OCI-LY1 (cell line): ENCODE data around the gene UROC1.

ENCODE experiments used
- H2AFZ ChIP-seq: fragments of 200-600 bp; sonication (generic), shearing (Covaris generic); 2 replicates; pipeline ENCODE4 v1.6.0; 2014; ENCODE audit warnings: antibody characterized with exemption, mild to moderate bottlenecking, low read length
- H3F3A ChIP-seq: fragments of 200-600 bp; sonication (generic), shearing (Covaris generic); 2 replicates; pipeline ENCODE4 v1.6.0; 2014; ENCODE audit warnings: mild to moderate bottlenecking, antibody characterized with exemption, low read length, moderate library complexity; ENCODE audit not compliant: insufficient read depth
- H3K27ac ChIP-seq: fragments of 200-600 bp; sonication (generic); 2 replicates; pipeline ENCODE4 v1.5.1; 2014; ENCODE audit warnings: low read length, mixed run types, mild to moderate bottlenecking, low read depth; ENCODE audit not compliant: poor library complexity, severe bottlenecking
- H3K27me3 ChIP-seq: fragments of 200-600 bp; sonication (generic); 2 replicates; pipeline ENCODE4 v1.6.0; 2014; ENCODE audit warnings: antibody characterized with exemption, mild to moderate bottlenecking, low read length, moderate library complexity; ENCODE audit not compliant: insufficient read depth
- H3K36me3 ChIP-seq: fragments of 200-600 bp; sonication (generic); 2 replicates; pipeline ENCODE4 v1.6.1; 2014; ENCODE audit warnings: mild to moderate bottlenecking, antibody characterized with exemption, low read length, moderate library complexity, mixed read lengths; ENCODE audit not compliant: insufficient read depth
- H3K4me1 ChIP-seq: fragments of 200-600 bp; sonication (generic); 2 replicates; pipeline ENCODE4 v1.5.1; 2014; ENCODE audit warnings: mild to moderate bottlenecking, low read length, moderate library complexity; ENCODE audit not compliant: insufficient read depth, severe bottlenecking
- H3K4me2 ChIP-seq: fragments of 200-600 bp; sonication (generic), shearing (Covaris generic); 2 replicates; pipeline ENCODE4 v1.6.1; 2014; ENCODE audit warnings: low read length
- H3K4me3 ChIP-seq: fragments of 200-600 bp; sonication (generic); 2 replicates; pipeline ENCODE4 v1.5.1; 2014; ENCODE audit warnings: low read length, low read depth, mild to moderate bottlenecking, mixed read lengths; ENCODE audit not compliant: poor library complexity, severe bottlenecking
- H3K79me2 ChIP-seq: fragments of 200-600 bp; shearing (Covaris generic); 2 replicates; pipeline ENCODE4 v1.6.1; 2016; ENCODE audit warnings: mixed run types, low read length, mixed read lengths; ENCODE audit not compliant: insufficient read depth
- H3K9ac ChIP-seq: fragments of 200-600 bp; sonication (generic), shearing (Covaris generic); 2 replicates; pipeline ENCODE4 v1.6.1; 2014; ENCODE audit warnings: mild to moderate bottlenecking, low read length, mixed read lengths
- H3K9me2 ChIP-seq: fragments of 200-600 bp; sonication (generic), shearing (Covaris generic); 2 replicates; pipeline ENCODE4 v1.6.1; 2014; ENCODE audit warnings: low read depth, mild to moderate bottlenecking, low read length, mixed read lengths
- H3K9me3 ChIP-seq: fragments of 200-600 bp; shearing (Covaris generic); 2 replicates; pipeline ENCODE4 v1.6.1; 2014; ENCODE audit warnings: low read length, mixed read lengths
- H4K20me1 ChIP-seq: fragments of 200-600 bp; sonication (generic), shearing (Covaris generic); 2 replicates; pipeline ENCODE4 v1.6.0; 2016; ENCODE audit warnings: mild to moderate bottlenecking, low read length; ENCODE audit not compliant: insufficient read depth
- EZH2 ChIP-seq: fragments of 200-600 bp; sonication (generic), shearing (Covaris generic); IDR thresholded peaks from 2 replicates; pipeline ENCODE4 v1.8.0; 2017; ENCODE audit warnings: borderline replicate concordance, mixed run types, mild to moderate bottlenecking, antibody characterized with exemption, low read length, moderate library complexity, mixed read lengths
- TF ChIP-seq, protein P1 (sequence below): fragments of 200-600 bp; sonication (generic), shearing (Covaris generic); IDR thresholded peaks from 2 replicates; pipeline ENCODE4 v1.5.1; 2017; ENCODE audit warnings: mild to moderate bottlenecking, antibody characterized with exemption, low read length, moderate library complexity, mixed read lengths

The UROC1 gene

DNA sequence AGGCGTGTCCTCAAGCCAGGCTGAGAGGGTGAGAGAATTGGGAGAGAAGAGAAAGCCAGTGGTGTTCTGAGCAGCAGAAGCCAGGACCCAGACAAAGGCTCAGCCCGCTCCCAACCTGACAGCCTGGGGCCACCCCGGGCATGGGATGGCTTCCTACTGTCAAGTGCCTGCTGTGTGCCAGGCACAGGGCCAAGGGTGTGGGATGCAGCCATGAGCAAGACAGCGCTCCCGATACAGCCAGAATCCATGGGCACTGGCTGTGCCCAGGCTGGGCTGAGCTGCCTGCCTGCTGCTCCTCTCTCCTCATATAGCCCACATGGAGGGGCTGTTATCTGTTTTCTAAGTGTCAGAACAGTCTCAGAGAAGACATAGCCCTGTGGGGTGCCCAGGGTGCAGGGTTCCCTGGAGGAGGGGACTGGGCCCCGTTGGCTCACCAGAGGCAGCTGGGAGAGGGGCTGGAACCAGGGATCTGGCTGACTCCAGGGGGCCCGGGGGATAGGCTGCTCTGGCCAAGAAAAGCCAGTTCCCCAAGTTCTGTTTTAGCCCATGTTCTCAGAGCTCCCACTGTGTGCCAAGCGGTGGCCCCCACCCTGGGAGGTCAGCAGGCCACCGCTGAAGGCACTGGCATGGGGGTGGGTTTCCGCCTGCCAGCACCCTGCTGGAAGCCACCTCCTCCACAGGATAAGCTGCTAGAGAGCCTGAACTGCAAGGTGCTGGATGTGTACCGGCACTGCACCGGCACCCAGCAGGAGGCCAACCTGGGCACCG lies 83.9 kb downstream of the UROC1 start:
- Histone ChIP-seq H3K79me2 (no peaks in the 10 kb centered on the region), H3K4me3 (no peak overlapping the region), H3K9me2 (no peaks in the 10 kb centered on the region), H3K9me3 (no peaks in the 10 kb centered on the region), H3K36me3 (peaks cover 7% of the 10 kb centered on the region; the same call in 1 of the 2 replicates), H3F3A (no peaks in the 10 kb centered on the region), H2AFZ (no peak overlapping the region), H3K4me1 (no peaks in the 10 kb centered on the region), H3K27ac (no peak overlapping the region), H3K9ac (no peak overlapping the region), H4K20me1 (no peaks in the 10 kb centered on the region), H3K27me3 (no peaks in the 10 kb centered on the region), H3K4me2 (no peak overlapping the region)
- TF ChIP-seq, protein P1, sequence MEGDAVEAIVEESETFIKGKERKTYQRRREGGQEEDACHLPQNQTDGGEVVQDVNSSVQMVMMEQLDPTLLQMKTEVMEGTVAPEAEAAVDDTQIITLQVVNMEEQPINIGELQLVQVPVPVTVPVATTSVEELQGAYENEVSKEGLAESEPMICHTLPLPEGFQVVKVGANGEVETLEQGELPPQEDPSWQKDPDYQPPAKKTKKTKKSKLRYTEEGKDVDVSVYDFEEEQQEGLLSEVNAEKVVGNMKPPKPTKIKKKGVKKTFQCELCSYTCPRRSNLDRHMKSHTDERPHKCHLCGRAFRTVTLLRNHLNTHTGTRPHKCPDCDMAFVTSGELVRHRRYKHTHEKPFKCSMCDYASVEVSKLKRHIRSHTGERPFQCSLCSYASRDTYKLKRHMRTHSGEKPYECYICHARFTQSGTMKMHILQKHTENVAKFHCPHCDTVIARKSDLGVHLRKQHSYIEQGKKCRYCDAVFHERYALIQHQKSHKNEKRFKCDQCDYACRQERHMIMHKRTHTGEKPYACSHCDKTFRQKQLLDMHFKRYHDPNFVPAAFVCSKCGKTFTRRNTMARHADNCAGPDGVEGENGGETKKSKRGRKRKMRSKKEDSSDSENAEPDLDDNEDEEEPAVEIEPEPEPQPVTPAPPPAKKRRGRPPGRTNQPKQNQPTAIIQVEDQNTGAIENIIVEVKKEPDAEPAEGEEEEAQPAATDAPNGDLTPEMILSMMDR = no peak

DNA sequence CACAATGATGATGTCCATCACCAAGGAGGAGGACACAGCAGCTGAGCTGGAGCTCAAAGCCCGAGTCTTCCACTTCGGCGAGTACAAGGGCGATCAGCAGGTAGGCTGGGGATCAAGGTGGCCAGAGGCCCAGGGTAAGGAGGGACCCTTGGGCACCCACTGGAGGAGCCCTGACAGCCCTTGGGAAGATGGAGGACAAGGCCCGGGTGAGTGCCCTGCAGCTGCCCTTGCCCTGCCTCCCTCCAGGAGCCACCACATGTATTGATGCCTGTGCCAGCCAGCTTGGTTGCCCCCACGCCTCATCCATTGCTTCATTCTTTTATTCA lies 84.5 kb downstream of the UROC1 start:
- TF ChIP-seq, protein P1 = no peak
- TF ChIP-seq EZH2 = no peak
- no peak overlapping the region for H3K4me2 ChIP-seq
- no peak overlapping the region for H2AFZ ChIP-seq
- H3K27ac ChIP-seq = no peak overlapping the region
- no peak overlapping the region for H3K4me3 ChIP-seq
- H3F3A ChIP-seq = no peaks in the 10 kb centered on the region
- H3K79me2 ChIP-seq = no peaks in the 10 kb centered on the region
- H3K9ac ChIP-seq = no peak overlapping the region
- no peaks in the 10 kb centered on the region for H3K9me2 ChIP-seq
- peaks cover 5% of the 10 kb centered on the region; the same call in 1 of the 2 replicates for H3K36me3 ChIP-seq
- no peaks in the 10 kb centered on the region for H3K9me3 ChIP-seq
- H4K20me1 ChIP-seq = no peaks in the 10 kb centered on the region
- no peaks in the 10 kb centered on the region for H3K27me3 ChIP-seq
- no peaks in the 10 kb centered on the region for H3K4me1 ChIP-seq

DNA sequence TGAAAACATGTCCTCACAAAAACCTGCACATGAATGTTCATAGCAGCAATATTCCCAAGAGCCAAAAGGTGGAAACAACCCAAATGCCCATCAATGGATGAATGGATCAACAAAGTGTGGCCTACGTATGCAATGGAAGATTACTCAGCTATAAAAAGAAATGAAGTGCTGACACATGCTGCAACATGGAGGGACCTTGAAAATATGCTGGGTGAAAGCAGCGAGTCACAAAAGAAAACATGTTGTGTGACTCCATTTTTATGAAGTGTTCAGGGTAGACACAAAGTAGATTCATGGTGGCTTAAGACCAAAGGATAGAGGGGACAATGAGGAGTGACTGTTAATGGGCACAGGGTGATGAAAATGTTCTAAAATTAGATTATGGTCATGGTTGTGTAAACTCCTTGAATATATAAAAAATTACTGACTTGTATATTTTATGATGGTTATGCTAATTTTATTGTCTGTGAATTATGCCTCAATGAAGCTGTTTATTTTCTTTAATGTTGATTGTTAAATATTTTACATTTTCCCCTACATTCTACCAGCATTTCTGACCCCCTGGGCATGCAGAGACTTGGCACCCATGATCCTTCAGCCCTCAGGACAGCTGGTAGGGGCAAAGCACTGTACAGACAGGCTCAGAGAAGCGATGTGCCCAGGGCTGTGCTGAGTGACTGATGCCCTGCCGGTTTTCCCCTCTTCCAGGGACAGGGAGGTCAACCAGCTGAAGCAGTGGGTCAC lies 85.0 kb downstream of the UROC1 start:
- Histone ChIP-seq H3K79me2 (no peaks in the 10 kb centered on the region), H3K27me3 (no peaks in the 10 kb centered on the region), H3F3A (no peaks in the 10 kb centered on the region), H2AFZ (no peak overlapping the region), H4K20me1 (no peaks in the 10 kb centered on the region), H3K9me2 (no peaks in the 10 kb centered on the region), H3K4me1 (no peaks in the 10 kb centered on the region), H3K36me3 (no peaks in the 10 kb centered on the region), H3K27ac (no peak overlapping the region), H3K4me2 (no peak overlapping the region), H3K4me3 (no peak overlapping the region), H3K9ac (no peak overlapping the region), H3K9me3 (no peaks in the 10 kb centered on the region)
- no peak for TF ChIP-seq EZH2
- TF ChIP-seq, protein P1 = no peak
